Effector CD8-positive, alpha-beta T cell (primary cell): ENCODE data around the gene AGXT.

Source experiments
- DNase-seq: peaks from one replicate; lab custom pipeline; 2025; lab: John Stamatoyannopoulos, UW

The AGXT gene

DNA sequence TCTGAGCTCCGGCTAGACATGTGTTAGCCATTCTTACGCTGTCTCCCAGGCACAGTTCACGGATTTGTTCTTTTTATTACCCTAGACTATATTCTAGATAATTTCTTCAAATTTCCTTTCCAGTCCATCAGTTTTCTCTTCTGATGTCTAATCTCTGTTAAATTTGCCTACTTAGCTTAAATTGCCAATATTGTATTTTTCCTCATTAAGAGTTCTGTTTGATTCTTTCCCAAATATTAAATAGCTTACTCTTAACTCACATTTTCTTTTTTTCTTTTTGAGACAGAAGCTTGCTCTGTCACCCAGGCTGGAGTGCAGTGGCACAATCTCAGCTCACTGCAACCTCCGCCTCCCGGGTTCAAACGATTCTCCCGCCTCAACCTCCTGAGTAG is 58.8 kb downstream of the AGXT start:
- no peak for DNase-seq

DNA sequence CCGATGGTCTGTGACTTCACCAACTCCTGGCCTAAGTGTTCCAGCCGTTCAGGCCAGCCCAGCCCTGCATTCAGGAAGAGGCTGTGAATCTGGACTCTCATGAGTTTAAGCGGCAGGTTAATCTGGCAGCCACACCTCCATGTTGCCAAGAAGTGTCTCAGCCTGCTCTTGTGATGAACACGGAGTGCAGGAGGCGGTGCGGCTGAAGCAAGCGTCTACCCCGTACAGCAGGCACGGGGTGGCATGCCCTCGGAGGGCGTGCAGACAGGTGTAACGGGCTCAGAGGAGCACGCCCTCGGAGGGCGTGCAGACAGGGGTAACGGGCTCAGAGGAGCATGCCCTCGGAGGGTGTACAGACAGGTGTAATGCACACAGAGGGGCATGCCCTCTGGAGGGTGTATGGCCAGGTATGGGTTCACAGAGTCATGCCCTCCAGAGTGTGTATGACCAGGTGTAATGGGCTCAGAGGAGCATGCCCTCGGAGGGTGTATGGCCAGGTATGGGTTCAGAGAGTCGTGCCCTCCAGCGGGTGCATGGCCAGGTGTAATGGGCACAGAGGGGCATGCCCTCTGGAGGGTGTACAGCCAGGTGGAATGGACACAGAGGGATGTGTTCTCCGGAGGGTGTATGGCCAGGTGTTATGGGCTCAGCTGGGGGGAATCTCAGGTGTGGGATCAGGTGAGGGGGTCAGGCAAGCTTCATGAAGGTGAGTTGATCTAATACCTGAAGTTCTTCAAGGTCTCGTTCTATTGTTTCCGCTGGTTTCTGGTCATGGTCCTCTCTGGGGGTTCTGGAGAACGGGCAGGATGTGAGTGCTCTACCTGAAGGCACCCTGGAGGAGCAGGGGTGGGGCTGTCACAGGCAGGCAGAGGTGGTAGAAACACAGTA is 60.1 kb downstream of the AGXT start:
- DNase-seq, result no peak

DNA sequence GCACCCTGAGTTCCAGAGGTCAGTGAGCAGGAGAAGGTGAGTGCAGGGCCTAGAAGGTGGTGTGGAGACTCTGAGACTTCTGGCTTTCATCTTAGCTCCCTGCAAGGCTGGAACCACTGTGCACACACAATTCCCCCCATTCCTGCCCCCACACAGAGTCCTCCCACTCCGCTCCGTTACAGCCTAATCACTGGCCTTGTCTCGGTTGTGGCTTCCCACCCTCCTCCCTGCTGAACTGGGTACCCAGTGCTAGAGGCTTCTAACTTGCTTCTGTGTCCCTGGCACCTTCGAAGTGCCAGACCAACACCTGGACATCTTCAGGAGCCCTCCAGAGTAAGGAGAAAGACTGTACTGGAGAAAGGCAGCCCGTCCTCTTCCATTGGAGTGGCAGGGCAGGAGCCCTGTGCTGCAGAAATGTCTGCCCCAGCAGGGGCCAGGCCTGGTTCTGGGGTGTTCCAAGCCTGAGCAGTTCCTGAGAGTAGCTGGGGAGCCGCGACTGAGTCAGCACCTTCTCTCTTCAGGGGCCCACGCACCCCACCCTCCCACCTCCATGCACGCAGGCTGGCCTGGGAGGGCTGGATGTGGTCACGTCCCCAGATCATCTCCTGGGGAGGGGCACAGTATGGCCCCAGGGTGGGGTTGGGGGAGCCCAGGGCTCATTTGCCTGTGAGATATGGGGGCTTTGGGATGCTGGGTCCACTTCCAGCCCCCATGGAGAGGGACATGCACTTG is 60.9 kb downstream of the AGXT start:
- DNase-seq, result no peak
